K562 (cell line): ENCODE results near the gene TMPRSS11A. TPM values are rescaled to one million over a fixed set of nuclear protein-coding genes. Genes with fewer than 3 reads are reported as not detected.
A peak's percentile ranks its signal among the peaks of the same experiment; 100 is the strongest.

Source experiments
- ATAC-seq: fragments of 200-7000 bp; cut with Tn5 transposase; 3 replicates; pipeline ENCODE4 v1.9.1; 2020; ENCODE audit warnings: moderate library complexity
- BruUV-seq: library from RNA; stranded (reverse); fragments of 400-500 nt; replicated peaks from 2 replicates; lab custom pipeline; 2021; lab: Mats Ljungman, UMichigan
- CTCF ChIA-PET: fragments of 300-600 bp; formaldehyde crosslinking; extraction: SDS; loops from one replicate; lab custom pipeline; 2021; ENCODE audit warnings: low intra/inter-chr PET ratio; lab: Yijun Ruan, JAX
- POLR2A ChIA-PET: fragments of 300-600, 350-650 bp; sonication (Branson Sonifier 250); formaldehyde crosslinking; extraction: SDS; loops from one replicate; lab custom pipeline; 2021; ENCODE audit warnings: antibody characterized with exemption, inconsistent platforms; lab: Yijun Ruan, JAX
- DNase-seq, 4 experiments: peaks; one replicate each; pipeline versions ENCODE4 v3.0.0 to v3.0.0-alpha.2; 2011 to 2018; ENCODE audit warnings: low spot score in 3 of 4, mixed read lengths in 3 of 4; ENCODE audit errors: extremely low read depth in 1 of 4
- FAIRE-seq: peaks from 2 replicates; lab custom pipeline; 2011; peaks lifted over from hg19 to GRCh38; lab: Jason Lieb, UNC
- H2AFZ ChIP-seq: 2 replicates; pipeline ENCODE4 v1.6.0; 2011; ENCODE audit warnings: low read depth, low read length, control low read depth, inconsistent platforms
- H3K27ac ChIP-seq: fragments of 200-600 bp; 3 replicates; pipeline ENCODE4 v1.8.0; 2011; ENCODE audit warnings: low read depth, mild to moderate bottlenecking, control low read depth, inconsistent platforms, low read length, moderate library complexity, mixed read lengths; ENCODE audit errors: extremely low read depth
- H3K27me3 ChIP-seq, 2 experiments: fragments of 300-600 bp in 1 of 2; 2 replicates in 1 of 2; 3 replicates in 1 of 2; pipeline versions ENCODE4 v1.6.0 to v1.8.0; 2011; ENCODE audit warnings: inconsistent platforms in 2 of 2, low read length in 2 of 2, mild to moderate bottlenecking in 1 of 2, mixed read lengths in 1 of 2, moderate library complexity in 1 of 2; ENCODE audit not compliant: control insufficient read depth in 2 of 2, insufficient read depth in 2 of 2
- H3K36me3 ChIP-seq: fragments of 300-600 bp; 3 replicates; pipeline ENCODE4 v1.8.0; 2011; ENCODE audit warnings: mild to moderate bottlenecking, low read length, inconsistent platforms; ENCODE audit not compliant: control insufficient read depth, insufficient read depth
- H3K4me1 ChIP-seq, 2 experiments: fragments of 200-600 bp in 1 of 2; replicated peaks in 1 of 2; 2 replicates in 1 of 2; 3 replicates in 1 of 2; pipeline versions ENCODE4 v1.5.1 to v1.8.0; 2011; ENCODE audit warnings: inconsistent platforms in 2 of 2, low read length in 2 of 2, mild to moderate bottlenecking in 1 of 2, mixed read lengths in 1 of 2, moderate library complexity in 1 of 2; ENCODE audit not compliant: control insufficient read depth in 2 of 2, insufficient read depth in 2 of 2
- H3K4me2 ChIP-seq: 2 replicates; pipeline ENCODE4 v1.6.1; 2011; ENCODE audit warnings: low read length, control low read depth, inconsistent platforms, mixed read lengths; ENCODE audit not compliant: insufficient read depth
- H3K4me3 ChIP-seq: fragments of 200-600 bp; sonication (generic), shearing (Covaris generic); 2 replicates; pipeline ENCODE4 v1.5.1; 2016; ENCODE audit warnings: control low read depth, inconsistent platforms
- H3K79me2 ChIP-seq: fragments of 200-600 bp; 3 replicates; pipeline ENCODE4 v1.8.0; 2011; ENCODE audit warnings: low read length, inconsistent platforms; ENCODE audit not compliant: control insufficient read depth, insufficient read depth
- H3K9ac ChIP-seq, 2 experiments: 2 replicates each; pipeline versions ENCODE4 v1.6.0 to v1.6.1; 2011; ENCODE audit warnings: low read depth in 2 of 2, low read length in 2 of 2, control low read depth in 1 of 2, inconsistent platforms in 1 of 2, mild to moderate bottlenecking in 1 of 2, mixed read lengths in 1 of 2; ENCODE audit not compliant: insufficient read depth in 1 of 2
- H3K9me1 ChIP-seq: one replicate; pipeline ENCODE4 v1.6.0; 2011; ENCODE audit warnings: inconsistent platforms, mild to moderate bottlenecking, low read length, moderate library complexity; ENCODE audit not compliant: control insufficient read depth, insufficient read depth
- H3K9me3 ChIP-seq: replicated peaks from 2 replicates; pipeline ENCODE4 v1.5.1; 2011; ENCODE audit warnings: low read depth, low read length, inconsistent platforms; ENCODE audit not compliant: control insufficient read depth, insufficient read depth
- H4K20me1 ChIP-seq: replicated peaks from 2 replicates; pipeline ENCODE4 v1.6.1; 2011; ENCODE audit warnings: low read length, inconsistent platforms, mixed read lengths; ENCODE audit not compliant: control insufficient read depth, insufficient read depth
- CCNT2 ChIP-seq: IDR thresholded peaks from 2 replicates; pipeline ENCODE4 v1.6.1; 2011; ENCODE audit warnings: borderline replicate concordance, low read depth, mild to moderate bottlenecking, moderate library complexity, mixed read lengths, low read length; ENCODE audit not compliant: insufficient read length; ENCODE audit errors: extremely low read depth
- HCFC1 ChIP-seq: IDR thresholded peaks from 2 replicates; pipeline ENCODE4 v1.6.1; 2012; ENCODE audit warnings: low read depth, low read length, improper control_type of control experiment
- JUNB ChIP-seq: fragments of 450-650 bp; formaldehyde crosslinking; conservative IDR thresholded peaks from 2 replicates; pipeline ENCODE4 v1.4.0; 2020; ENCODE audit warnings: mild to moderate bottlenecking
- NCOR1 ChIP-seq: fragments of 450-650 bp; IDR thresholded peaks from 2 replicates; pipeline ENCODE4 v1.6.1; 2016; ENCODE audit warnings: mild to moderate bottlenecking, moderate library complexity
- POLR2B ChIP-seq: fragments of 450-650 bp; IDR thresholded peaks from 2 replicates; pipeline ENCODE4 v1.6.1; 2018; ENCODE audit warnings: low read depth; ENCODE audit not compliant: partially characterized antibody
- YBX1 ChIP-seq: fragments of 450-650 bp; IDR thresholded peaks from 2 replicates; pipeline ENCODE4 v1.7.1; 2016; ENCODE audit warnings: mild to moderate bottlenecking
- ZNF134 ChIP-seq: fragments of 250-450 bp; sonication (Bioruptor Pico); conservative IDR thresholded peaks from 2 replicates; pipeline ENCODE4 v1.4.0; 2020
- WGBS: fragments of 100-300 bp; shearing (Covaris generic); methylation state at CpG from one replicate; pipeline ENCODE4 v1.1.6; 2016; ENCODE audit warnings: low coverage, mixed read lengths; ENCODE audit not compliant: insufficient coverage; ENCODE audit errors: missing lambda C conversion rate; 5-methylcytosine and 5-hydroxymethylcytosine counted together
- in situ Hi-C: fragments of 300-500 bp; cut with MboI; formaldehyde crosslinking; loops from 4 replicates; pipeline ENCODE4 v1.15.0; 2018; ENCODE audit warnings: inconsistent platforms, mixed read lengths
- intact Hi-C: fragments of 100-400 bp; cut with micrococcal nuclease; formaldehyde crosslinking; loops from 2 replicates; pipeline ENCODE4 v1.14.2; 2022
- polyA plus RNA-seq, 8 experiments: library from polyadenylated mRNA; depleted of rRNA in 4 of 8; stranded (reverse) in 5 of 8; unstranded in 3 of 8; fragments of >200 nt; fragmentation: Nextera tagmentation in 2 of 8; fragmentation: Illumina TruSeq in 1 of 8; extraction: Ambion mirVana in 2 of 8; extraction: Trizol in 1 of 8; gene quantifications; 2 replicates each; pipeline versions ENCODE4 v1.2.1 to v1.2.3, GENCODE V29; 2011 to 2014; ENCODE audit warnings: inconsistent platforms in 1 of 8, missing spikeins in 1 of 8
- total RNA-seq, 7 experiments: library from RNA; depleted of rRNA in 6 of 7; stranded (reverse); fragments of >200 nt in 6 of 7; fragmentation: Illumina TruSeq in 2 of 7; extraction: Trizol in 2 of 7; gene quantifications; 2 replicates each; pipeline versions ENCODE4 v1.2.1 to v1.2.3, GENCODE V29; 2011 to 2021; ENCODE audit warnings: low replicate concordance in 1 of 7
- TF ChIP-seq, protein P1 (sequence below): sonication (generic); formaldehyde crosslinking; IDR thresholded peaks from 2 replicates; pipeline ENCODE4 v1.8.0; 2022; ENCODE audit warnings: missing genetic modification reagents, mild to moderate bottlenecking, borderline replicate concordance

TMPRSS11A gene
- total and polyA plus RNA-seq, 9 of the 15 experiments (the other 6 are each of a cell fraction or from before 2014, with no cell fraction given), result not detected

DNA sequence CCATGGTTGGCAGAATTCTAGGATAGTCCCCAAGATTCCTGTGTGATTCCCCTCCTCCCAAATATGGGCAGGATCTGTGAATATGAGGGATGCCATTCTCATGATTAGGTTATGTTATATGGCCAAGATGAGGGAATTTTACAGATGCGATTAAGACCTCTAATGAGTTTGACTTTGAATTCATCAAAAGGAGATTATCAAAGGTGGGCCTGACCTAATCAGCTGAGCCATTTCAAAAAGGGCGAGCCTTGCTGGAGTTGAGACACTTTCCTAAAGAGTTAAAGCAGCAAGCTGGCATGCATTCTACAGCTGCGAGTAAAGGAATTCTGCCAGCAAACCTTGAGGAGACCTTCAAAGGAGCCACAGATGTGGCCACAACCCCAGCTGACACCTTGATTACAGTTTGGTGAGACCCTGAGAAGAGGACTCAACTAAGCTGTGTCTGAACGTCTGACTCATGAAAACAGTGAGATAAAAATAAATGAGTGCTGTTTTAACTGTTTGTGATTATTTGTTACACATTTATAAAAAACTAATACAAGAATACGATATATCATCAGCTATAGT lies 47.8 kb downstream of the TMPRSS11A start:
- ChIA-PET CTCF (no interaction called here), POLR2A (no interaction called here)
- Histone ChIP-seq H3K9me3 (no peaks in the 10 kb centered on the region), H2AFZ (no peak overlapping the region), H3K9me1 (no peaks in the 10 kb centered on the region), H3K27ac (no peak overlapping the region), H3K27me3 (no peaks in the 10 kb centered on the region), H3K4me2 (no peak overlapping the region), H4K20me1 (no peaks in the 10 kb centered on the region), H3K4me3 (no peak overlapping the region), H3K9ac (no peak overlapping the region), H3K4me1 (no peaks in the 10 kb centered on the region)
- DNase-seq, result no peak
- 6% methylated on average over 5 of the region's 5 CpGs for WGBS
- intact Hi-C loops, result loop anchor here (10.0 kb wide), 1 partner anchor 191 kb away; no protein-coding TSS in a partner anchor
- FAIRE-seq, result no peak
- TF ChIP-seq NCOR1 (no peak), ZNF134 (CRISPR knock-in tag) (peak; percentile 85)
- TF ChIP-seq, all 486 proteins: peak for 1
- no peak for ATAC-seq
- Histone ChIP-seq H3K36me3 (no peaks in the 10 kb centered on the region), H3K79me2 (no peaks in the 10 kb centered on the region)
- no TSS peak for BruUV-seq
- in situ Hi-C loops, result no loop called here

DNA sequence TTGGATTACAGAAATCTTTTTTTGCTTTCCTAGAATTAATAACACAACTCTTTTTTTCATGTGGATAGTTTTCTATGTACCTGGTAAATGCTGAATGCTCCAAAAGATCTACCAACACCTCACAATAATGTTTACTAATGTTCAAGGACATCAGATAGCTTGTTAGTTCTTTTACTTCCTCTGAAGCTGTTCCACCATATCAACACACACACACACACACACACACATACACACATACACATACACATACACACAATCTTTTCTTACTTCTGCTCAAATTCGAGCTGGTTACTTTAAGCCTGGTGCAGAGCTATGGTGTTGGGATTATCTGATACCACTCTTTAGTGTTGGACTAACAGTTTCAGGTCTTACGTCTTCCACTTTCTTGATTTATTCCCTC lies 51.2 kb downstream of the TMPRSS11A start:
- Histone ChIP-seq H3K27me3 (no peaks in the 10 kb centered on the region), H3K27ac (no peak overlapping the region), H3K9me3 (no peaks in the 10 kb centered on the region), H2AFZ (no peak overlapping the region), H3K4me3 (no peak overlapping the region), H3K79me2 (no peaks in the 10 kb centered on the region), H3K4me1 (no peaks in the 10 kb centered on the region), H3K9ac (no peak overlapping the region), H4K20me1 (no peaks in the 10 kb centered on the region), H3K4me2 (no peak overlapping the region), H3K9me1 (no peaks in the 10 kb centered on the region), H3K36me3 (no peaks in the 10 kb centered on the region)
- FAIRE-seq (no peak), DNase-seq (no peak), ATAC-seq (no peak)
- intact Hi-C loops, result loop anchor here (10.0 kb wide), 1 partner anchor 187 kb away; no protein-coding TSS in a partner anchor
- no TSS peak for BruUV-seq
- TF ChIP-seq JUNB (CRISPR knock-in tag) (no peak), CCNT2 (no peak), HCFC1 (no peak), NCOR1 (no peak), POLR2B (no peak), YBX1 (no peak)
- TF ChIP-seq, protein P1, sequence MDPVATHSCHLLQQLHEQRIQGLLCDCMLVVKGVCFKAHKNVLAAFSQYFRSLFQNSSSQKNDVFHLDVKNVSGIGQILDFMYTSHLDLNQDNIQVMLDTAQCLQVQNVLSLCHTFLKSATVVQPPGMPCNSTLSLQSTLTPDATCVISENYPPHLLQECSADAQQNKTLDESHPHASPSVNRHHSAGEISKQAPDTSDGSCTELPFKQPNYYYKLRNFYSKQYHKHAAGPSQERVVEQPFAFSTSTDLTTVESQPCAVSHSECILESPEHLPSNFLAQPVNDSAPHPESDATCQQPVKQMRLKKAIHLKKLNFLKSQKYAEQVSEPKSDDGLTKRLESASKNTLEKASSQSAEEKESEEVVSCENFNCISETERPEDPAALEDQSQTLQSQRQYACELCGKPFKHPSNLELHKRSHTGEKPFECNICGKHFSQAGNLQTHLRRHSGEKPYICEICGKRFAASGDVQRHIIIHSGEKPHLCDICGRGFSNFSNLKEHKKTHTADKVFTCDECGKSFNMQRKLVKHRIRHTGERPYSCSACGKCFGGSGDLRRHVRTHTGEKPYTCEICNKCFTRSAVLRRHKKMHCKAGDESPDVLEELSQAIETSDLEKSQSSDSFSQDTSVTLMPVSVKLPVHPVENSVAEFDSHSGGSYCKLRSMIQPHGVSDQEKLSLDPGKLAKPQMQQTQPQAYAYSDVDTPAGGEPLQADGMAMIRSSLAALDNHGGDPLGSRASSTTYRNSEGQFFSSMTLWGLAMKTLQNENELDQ, result no peak
- CTCF ChIA-PET, result no interaction called here
- in situ Hi-C loops, result no loop called here
- WGBS, result 11% methylated on average over 2 of the region's 2 CpGs
- POLR2A ChIA-PET, result no interaction called here
